ENCODE measurements around the gene MPDU1. TPM values are rescaled to one million over a fixed set of nuclear protein-coding genes. Genes with fewer than 3 reads are reported as not detected.
"Not testable (repeated sequence)": the region's sequence is repeated elsewhere in the genome, so short reads cannot be mapped to it uniquely, and the experiment has no call there.

MPDU1 gene
- total and polyA plus RNA-seq, 5 experiments from 2014 or later = 25.6 to 48.9 (median 33.9) TPM

DNA sequence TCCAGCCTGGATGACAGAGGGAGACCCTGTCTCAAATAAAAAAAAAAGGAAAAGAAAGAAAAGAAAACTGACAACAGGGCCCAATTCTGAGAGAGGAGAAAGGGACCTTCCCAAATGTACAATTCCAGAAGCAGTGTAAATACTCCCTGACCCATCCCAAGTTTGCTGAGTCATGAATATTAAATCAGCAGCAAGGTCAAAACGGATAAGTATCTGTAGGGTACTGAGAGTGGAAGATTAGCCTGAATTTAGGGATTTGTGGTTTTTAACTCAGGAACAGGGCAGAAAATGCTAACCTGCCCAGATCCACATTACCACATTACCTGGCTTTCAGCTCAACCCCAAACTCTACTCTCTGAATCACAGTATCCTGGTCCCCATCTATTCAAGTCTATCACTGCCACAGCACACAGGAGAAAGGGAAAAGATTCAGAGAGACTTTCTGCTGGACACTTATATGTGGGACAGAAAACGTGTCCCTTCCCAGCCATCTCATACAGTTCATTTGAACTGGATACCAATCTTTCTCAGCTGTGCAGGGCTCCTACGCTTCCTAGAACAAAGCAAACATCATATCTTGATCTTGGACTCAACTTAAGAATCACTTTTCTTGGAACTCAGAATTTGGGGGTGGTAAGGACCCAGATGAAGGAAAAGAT lies 28.1 kb downstream of the MPDU1 start:
- H3K27me3 Mint-ChIP-seq = no peaks in the 10 kb centered on the region
- DNase-seq (no peak), ATAC-seq (no peak)
- peak overlapping the region in 9 of 10 donors; percentile 62 to 91 (median 72) for H3K4me3 Mint-ChIP-seq
- H3K4me1 Mint-ChIP-seq = peaks cover 23 to 53% (median 47%) of the 10 kb centered on the region in 4 donors
- peak overlapping the region in 7 of 10 donors; percentile 28 to 86 (median 73) for H3K27ac Mint-ChIP-seq
- POLR2A ChIA-PET = interaction anchor here (0.8 to 4.4 kb wide), 4 partner anchors 16 to 75 kb away, joined by 3 to 16 read pairs (median 4); partner anchors contain the start of gene SAT2
- no peaks in the 10 kb centered on the region for H3K9me3 Mint-ChIP-seq
- peaks cover 0 to 16% (median 2%) of the 10 kb centered on the region in 3 donors for H3K36me3 Mint-ChIP-seq

DNA sequence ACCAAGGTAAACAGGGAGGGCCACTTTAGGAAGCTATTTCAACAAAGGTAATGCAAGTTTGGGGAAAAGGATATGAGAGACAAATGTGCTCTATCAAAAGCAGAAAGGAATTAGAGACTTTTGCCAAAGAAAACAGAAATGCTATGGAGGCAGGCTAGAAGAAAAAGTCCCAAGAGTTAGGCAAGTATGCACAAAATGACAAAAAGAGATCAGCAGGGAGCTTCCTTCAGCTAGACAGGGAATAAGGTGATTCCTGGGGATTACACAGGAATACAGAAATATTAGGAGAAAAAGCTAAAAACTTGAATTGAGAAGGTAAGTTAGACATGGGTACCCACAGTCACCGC lies 28.6 kb downstream of the MPDU1 start:
- POLR2A ChIA-PET = interaction anchor here (0.7 to 4.4 kb wide), 4 partner anchors 9 to 74 kb away, joined by 3 to 16 read pairs (median 4); partner anchors contain the start of gene SAT2
- H3K4me3 Mint-ChIP-seq = peak overlapping the region; percentile 51 to 91 (median 72)
- peaks cover 23 to 51% (median 47%) of the 10 kb centered on the region in 4 donors for H3K4me1 Mint-ChIP-seq
- H3K27ac Mint-ChIP-seq = peak overlapping the region in 6 of 10 donors; percentile 1 to 86 (median 69)
- peaks cover 0 to 16% (median 2%) of the 10 kb centered on the region in 3 donors for H3K36me3 Mint-ChIP-seq
- no peaks in the 10 kb centered on the region for H3K9me3 Mint-ChIP-seq
- H3K27me3 Mint-ChIP-seq = no peaks in the 10 kb centered on the region
- no peak for ATAC-seq
- DNase-seq = no peak

DNA sequence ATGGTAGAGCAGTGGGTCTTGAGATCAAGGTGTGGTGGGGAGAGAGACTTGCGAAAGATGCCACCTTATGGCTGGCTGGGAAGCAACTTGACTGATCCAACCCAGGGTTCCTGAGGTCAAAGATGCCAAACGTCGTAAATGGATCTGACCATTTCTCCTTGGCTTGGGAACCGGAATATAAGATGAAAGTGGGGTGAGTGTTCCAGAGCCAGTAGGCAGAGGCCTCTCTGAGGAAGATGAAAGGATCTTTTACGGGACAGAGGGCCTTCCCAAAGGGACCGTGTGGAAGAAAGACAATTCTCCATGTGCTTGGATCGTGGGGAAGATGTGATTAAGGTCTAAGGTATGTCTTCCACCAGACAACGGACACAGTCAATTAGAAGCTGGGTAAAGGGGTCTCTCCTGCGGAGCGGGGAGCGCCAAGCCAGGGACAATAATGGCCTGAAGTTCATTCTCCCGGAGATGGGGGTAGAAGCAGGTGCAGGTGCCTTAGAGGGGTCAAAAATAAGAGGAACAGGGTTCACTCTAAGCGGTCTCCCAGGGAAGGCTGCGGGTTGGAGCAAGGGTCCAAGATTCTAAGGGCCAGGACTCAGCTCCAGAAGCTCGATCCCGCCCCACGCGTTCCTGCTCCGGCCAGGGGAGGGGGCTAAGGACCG lies 30.2 kb downstream of the MPDU1 start:
- POLR2A ChIA-PET = interaction anchor here (0.5 to 6.1 kb wide), 12 partner anchors 13 to 375 kb away, joined by 3 to 105 read pairs (median 8); partner anchors contain the start of genes ATP1B2, MPDU1, PHF23 and SAT2
- Mint-ChIP-seq H3K27ac (peak overlapping the region; percentile 39 to 94 (median 92)), H3K4me3 (peak overlapping the region; percentile 84 to 97 (median 91)), H3K4me1 (peaks cover 23 to 47% (median 43%) of the 10 kb centered on the region in 4 donors), H3K36me3 (peaks cover 0 to 12% (median 2%) of the 10 kb centered on the region in 3 donors), H3K9me3 (no peaks in the 10 kb centered on the region), H3K27me3 (no peaks in the 10 kb centered on the region)
- no peak for DNase-seq
- no peak for ATAC-seq

DNA sequence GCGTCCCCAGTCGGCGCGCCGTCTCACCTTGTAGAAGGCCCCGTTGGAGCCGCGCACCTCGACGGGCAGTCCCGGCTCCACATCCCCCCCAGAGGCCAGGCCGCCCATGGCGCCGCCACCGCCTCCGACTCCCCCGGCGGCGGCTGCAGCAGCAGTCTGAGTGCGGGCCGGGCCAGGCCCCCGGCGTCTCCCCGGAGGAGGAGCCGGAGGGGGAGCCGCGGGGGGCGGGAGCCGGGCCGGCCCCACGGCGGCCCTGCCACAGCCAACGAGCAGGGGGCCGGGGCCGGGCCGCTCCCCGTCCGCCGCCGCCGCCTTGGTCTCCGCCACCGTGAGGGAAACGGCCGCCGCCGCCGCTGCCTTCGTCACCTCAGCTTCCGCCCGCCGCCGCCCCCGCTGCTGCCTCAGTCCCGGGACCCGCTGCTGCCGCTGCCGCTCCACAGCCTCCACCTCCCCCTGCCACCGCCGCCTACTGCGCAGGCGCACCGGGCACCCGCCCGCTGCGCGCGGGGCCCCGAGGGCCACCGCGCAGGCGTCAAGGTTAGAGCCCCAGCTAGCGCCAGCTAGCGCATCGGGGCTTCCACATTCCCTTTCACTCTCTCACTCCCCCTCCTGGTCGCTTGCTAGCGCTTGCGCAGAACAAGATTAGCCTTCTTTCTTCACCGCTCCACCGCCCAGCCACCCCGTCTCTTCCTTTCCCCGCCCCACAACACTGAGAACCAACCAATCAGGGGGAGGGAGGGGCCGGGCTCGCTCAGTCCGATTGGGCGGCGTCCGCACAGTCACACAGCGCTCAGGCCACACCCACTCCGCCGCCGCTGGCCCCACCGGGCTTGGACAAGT lies 31.0 kb downstream of the MPDU1 start, which contains the start of gene FXR2:
Gene FXR2 (minus strand): TSS at position 473 of the 840 bp plus-strand sequence. CDS start 365 bp downstream, at position 108.
- Mint-ChIP-seq H3K4me3 (peak within 1 kb of the TSS; percentile 85 to 97 (median 92)), H3K9me3 (no peaks in the 10 kb centered on the region), H3K4me1 (peaks cover 20 to 41% (median 37%) of the 10 kb centered on the region in 4 donors), H3K36me3 (peaks cover 0 to 10% (median 2%) of the 10 kb centered on the region in 3 donors), H3K27me3 (no peaks in the 10 kb centered on the region), H3K27ac (peak within 1 kb of the TSS; percentile 82 to 99 (median 97))
- POLR2A ChIA-PET = interaction anchor here (0.5 to 6.1 kb wide), 22 partner anchors 13 to 579 kb away, joined by 3 to 105 read pairs (median 5); partner anchors contain the start of genes ATP1B2, MPDU1, PHF23 and POLR2A
- peak; percentile 83 to 85 for ATAC-seq
- DNase-seq = peak; percentile 96 to 100 (median 98)

DNA sequence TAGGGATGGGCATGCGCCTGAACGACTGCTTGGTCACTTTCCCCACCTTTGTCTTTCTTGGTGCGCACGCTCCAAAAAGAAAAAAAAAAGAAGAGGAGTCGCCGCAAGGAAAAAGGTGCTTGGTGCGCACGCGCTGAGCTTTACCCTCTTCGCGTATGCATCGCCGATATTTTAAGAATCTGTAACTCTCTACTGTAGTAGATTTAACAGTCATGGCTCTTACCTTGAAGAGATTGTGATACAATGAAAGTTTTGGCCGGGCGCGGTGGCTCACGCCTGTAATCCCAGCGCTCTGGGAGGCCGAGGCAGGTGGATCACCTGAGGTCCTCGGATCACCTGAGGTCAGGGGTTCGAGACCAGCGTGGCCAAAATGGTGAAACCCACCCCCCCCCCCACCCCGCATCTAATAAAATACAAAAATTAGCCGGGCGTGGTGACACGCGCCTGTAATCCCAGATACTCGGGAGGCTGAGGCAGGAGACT lies 31.7 kb downstream of the MPDU1 start:
- ATAC-seq = peak; percentile 43 to 44
- POLR2A ChIA-PET = interaction anchor here (0.6 to 6.1 kb wide), 21 partner anchors 12 to 580 kb away, joined by 3 to 105 read pairs (median 5); partner anchors contain the start of genes ATP1B2, MPDU1, PHF23 and POLR2A
- H3K4me3 Mint-ChIP-seq = peak overlapping the region; percentile 85 to 96 (median 90)

DNA sequence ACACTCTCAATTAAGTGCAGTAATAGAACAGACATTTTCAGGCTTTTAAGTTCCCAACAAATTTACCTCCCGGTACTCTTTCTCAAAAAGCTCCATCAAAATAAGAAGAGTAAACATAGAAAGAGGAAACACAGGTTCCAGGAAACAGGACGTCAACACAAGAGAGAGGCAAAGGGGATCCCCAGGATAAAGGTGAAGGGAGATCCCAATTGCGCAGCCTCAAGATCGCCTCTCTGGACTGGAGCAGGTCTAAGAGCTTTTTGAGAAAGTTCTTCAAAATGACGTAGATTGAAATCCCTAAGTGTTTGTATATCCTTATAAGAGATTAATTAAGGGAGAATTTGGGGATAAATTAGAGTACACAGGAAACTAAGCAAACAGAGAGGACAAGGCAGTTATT lies 35.0 kb downstream of the MPDU1 start:
- H3K4me3 Mint-ChIP-seq = no peak overlapping the region
- no peaks in the 10 kb centered on the region for H3K27me3 Mint-ChIP-seq
- H3K4me1 Mint-ChIP-seq = peaks cover 2 to 10% (median 5%) of the 10 kb centered on the region in 4 donors
- no peak overlapping the region for H3K27ac Mint-ChIP-seq
- POLR2A ChIA-PET = interaction anchor here (1.0 to 6.1 kb wide), 3 partner anchors 9 to 67 kb away, joined by 5 to 105 read pairs (median 52); partner anchors contain the start of genes SAT2, TP53 and WRAP53
- no peak for ATAC-seq
- H3K36me3 Mint-ChIP-seq = no peaks in the 10 kb centered on the region
- no peak for DNase-seq
- no peaks in the 10 kb centered on the region for H3K9me3 Mint-ChIP-seq

More for the DNA sequence above, 31.7 kb downstream of the MPDU1 start:
- Mint-ChIP-seq H3K9me3 (no peaks in the 10 kb centered on the region), H3K27ac (peak overlapping the region; percentile 82 to 99 (median 97)), H3K4me1 (peaks cover 20 to 38% (median 35%) of the 10 kb centered on the region in 4 donors), H3K36me3 (peaks cover 0 to 10% (median 2%) of the 10 kb centered on the region in 3 donors), H3K27me3 (no peaks in the 10 kb centered on the region)
- DNase-seq = no peak

DNA sequence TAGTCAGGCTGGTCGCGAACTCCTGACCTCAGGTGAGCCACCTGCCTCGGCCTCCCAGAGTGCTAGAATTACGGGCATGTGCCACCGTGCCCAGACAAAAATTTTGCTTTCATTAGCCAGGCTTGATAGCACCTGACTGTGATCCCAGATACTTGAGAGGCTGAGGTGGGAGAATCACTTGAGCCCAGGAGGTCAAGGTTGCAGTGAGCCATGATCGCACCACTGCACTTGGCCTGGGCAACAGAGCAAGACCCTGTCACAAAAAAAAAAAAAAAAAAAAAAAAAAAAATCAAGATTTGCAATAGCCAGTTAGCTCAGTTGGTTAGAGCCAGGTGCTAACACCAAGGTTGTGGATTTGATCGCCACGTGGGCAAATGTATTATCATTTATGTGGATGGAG lies 37.2 kb downstream of the MPDU1 start:
- Mint-ChIP-seq H3K4me3 (no peak overlapping the region), H3K9me3 (no peaks in the 10 kb centered on the region), H3K4me1 (no peaks in the 10 kb centered on the region), H3K27ac (no peak overlapping the region), H3K27me3 (no peaks in the 10 kb centered on the region), H3K36me3 (peaks cover 0 to 2% (median 0%) of the 10 kb centered on the region in 3 donors)
- no peak for ATAC-seq
- POLR2A ChIA-PET = interaction anchor here (0.6 to 2.8 kb wide), 4 partner anchors 11 to 374 kb away, joined by 3 to 16 read pairs (median 6); partner anchors contain the start of gene TP53
- DNase-seq = no peak

DNA sequence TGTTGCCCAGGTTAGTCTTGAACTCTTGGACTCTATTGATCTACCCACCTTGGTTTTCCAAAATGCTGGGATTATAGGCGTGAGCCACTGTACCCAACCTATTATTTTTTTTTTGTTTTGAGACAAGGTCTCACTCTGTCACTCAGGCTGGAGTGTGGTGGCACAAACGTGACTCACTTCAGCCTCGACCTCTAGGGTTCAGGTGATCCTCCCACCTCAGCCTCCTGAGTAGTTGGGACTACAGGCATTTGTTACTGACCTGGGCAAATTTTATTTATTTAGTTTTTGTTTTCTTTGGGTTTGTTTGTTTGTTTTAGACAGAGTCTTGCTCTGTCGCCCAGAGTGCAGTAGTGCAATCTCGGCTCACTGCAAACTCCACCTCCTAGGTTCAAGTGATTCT lies 40.0 kb downstream of the MPDU1 start:
- H3K27ac Mint-ChIP-seq = no peak overlapping the region
- POLR2A ChIA-PET = no interaction called here
- H3K27me3 Mint-ChIP-seq = no peaks in the 10 kb centered on the region
- ATAC-seq (no peak), DNase-seq (no peak)
- H3K4me1 Mint-ChIP-seq = peaks cover 5 to 18% (median 15%) of the 10 kb centered on the region in 4 donors
- H3K9me3 Mint-ChIP-seq = no peaks in the 10 kb centered on the region
- no peak overlapping the region for H3K4me3 Mint-ChIP-seq
- peaks cover 0 to 7% (median 2%) of the 10 kb centered on the region in 3 donors for H3K36me3 Mint-ChIP-seq

DNA sequence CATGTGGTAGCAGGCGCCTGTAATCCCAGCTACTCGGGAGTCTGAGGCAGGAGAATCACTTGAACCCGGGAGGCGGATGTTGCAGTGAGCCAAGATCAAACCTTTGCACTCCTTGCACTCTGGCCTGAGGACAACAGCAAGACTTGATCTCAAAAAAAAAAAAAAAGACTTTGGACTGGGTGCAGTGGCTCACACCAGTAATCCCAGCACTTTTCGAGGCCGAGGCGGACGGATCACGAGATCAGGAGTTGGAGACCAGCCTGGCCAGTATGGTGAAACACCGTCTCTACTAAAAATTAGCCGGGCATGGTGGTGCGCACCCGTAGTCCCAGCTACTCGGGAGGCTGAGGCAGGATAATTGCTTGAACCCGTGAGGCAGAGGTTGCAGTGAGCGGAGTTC lies 42.1 kb downstream of the MPDU1 start:
- Mint-ChIP-seq H3K4me1 (peaks cover 7 to 18% (median 16%) of the 10 kb centered on the region in 4 donors), H3K4me3 (peak overlapping the region in 3 of 10 donors; percentile 11 to 91 (median 16)), H3K27ac (peak overlapping the region in 2 of 10 donors; percentile 79 to 96)
- H3K9me3 Mint-ChIP-seq, DNase-seq, H3K27me3 Mint-ChIP-seq, H3K36me3 Mint-ChIP-seq, ATAC-seq: not testable (repeated sequence)
- POLR2A ChIA-PET = interaction anchor here (0.7 to 3.4 kb wide), 3 partner anchors 10 to 60 kb away, joined by 3 to 83 read pairs (median 52); partner anchors contain the start of genes FXR2 and TP53

DNA sequence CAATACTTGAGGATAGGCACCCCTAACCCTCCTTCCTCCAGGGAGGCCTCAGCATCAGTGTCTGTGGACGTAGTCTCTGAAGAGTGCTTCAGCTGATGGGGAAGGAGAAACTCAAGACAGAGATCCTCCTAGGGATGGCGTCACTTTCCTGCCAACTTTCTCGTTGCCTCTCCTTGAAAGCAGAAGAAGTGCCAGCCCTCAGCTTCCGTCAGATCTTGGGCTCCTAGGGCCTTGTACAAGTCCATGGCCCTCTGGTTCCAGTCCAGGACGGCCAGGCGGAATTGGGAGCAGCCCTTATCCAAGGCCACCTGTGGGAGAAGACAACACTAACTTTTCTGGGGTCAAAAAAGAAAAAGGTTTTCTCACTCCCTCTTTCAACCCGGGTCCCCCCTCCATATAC lies 42.7 kb downstream of the MPDU1 start:
- Mint-ChIP-seq H3K27me3 (no peaks in the 10 kb centered on the region), H3K36me3 (peaks cover 0 to 7% (median 2%) of the 10 kb centered on the region in 3 donors), H3K9me3 (no peaks in the 10 kb centered on the region), H3K4me1 (peaks cover 7 to 18% (median 16%) of the 10 kb centered on the region in 4 donors), H3K27ac (peak overlapping the region in 9 of 10 donors; percentile 54 to 98 (median 92)), H3K4me3 (peak overlapping the region; percentile 90 to 97 (median 94))
- ATAC-seq (no peak), DNase-seq (no peak)
- POLR2A ChIA-PET = interaction anchor here (0.7 to 3.4 kb wide), 4 partner anchors 10 to 715 kb away, joined by 3 to 83 read pairs (median 28); partner anchors contain the start of genes FXR2 and TP53

DNA sequence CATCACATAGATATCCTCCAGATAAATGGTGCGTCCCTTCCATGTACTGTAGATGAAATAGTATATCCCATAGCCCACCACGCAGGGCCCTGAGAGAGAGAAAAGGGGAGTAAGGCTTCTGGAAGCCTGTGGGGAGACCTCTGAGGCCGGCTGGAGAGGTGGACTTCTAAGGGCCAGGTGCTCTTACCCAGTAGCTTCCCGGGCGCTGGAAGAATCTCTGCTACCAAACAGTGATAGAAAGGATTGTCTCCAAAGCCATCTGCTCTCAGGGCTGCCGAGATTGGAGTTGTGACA lies 43.3 kb downstream of the MPDU1 start:
- peaks cover 7 to 18% (median 16%) of the 10 kb centered on the region in 4 donors for H3K4me1 Mint-ChIP-seq
- peak overlapping the region; percentile 90 to 97 (median 94) for H3K4me3 Mint-ChIP-seq
- no peaks in the 10 kb centered on the region for H3K27me3 Mint-ChIP-seq
- peak overlapping the region; percentile 79 to 98 (median 94) for H3K27ac Mint-ChIP-seq
- ATAC-seq (no peak), DNase-seq (no peak)
- POLR2A ChIA-PET = interaction anchor here (1.5 to 3.4 kb wide), 6 partner anchors 11 to 59 kb away, joined by 3 to 83 read pairs (median 9); partner anchors contain the start of genes ATP1B2, FXR2 and TP53
- H3K9me3 Mint-ChIP-seq = no peaks in the 10 kb centered on the region
- H3K36me3 Mint-ChIP-seq = peaks cover 0 to 7% (median 2%) of the 10 kb centered on the region in 3 donors

Measured in naive thymus-derived CD8-positive, alpha-beta T cell (primary cell).